ENCODE results near the gene DDR1. TPM values are rescaled to one million over a fixed set of nuclear protein-coding genes. Genes with fewer than 3 reads are reported as not detected.
"Not testable (repeated sequence)": the region's sequence is repeated elsewhere in the genome, so short reads cannot be mapped to it uniquely, and the experiment has no call there.

Gene DDR1
- total RNA-seq, 1 donor from 2014 or later = 128 TPM

DNA sequence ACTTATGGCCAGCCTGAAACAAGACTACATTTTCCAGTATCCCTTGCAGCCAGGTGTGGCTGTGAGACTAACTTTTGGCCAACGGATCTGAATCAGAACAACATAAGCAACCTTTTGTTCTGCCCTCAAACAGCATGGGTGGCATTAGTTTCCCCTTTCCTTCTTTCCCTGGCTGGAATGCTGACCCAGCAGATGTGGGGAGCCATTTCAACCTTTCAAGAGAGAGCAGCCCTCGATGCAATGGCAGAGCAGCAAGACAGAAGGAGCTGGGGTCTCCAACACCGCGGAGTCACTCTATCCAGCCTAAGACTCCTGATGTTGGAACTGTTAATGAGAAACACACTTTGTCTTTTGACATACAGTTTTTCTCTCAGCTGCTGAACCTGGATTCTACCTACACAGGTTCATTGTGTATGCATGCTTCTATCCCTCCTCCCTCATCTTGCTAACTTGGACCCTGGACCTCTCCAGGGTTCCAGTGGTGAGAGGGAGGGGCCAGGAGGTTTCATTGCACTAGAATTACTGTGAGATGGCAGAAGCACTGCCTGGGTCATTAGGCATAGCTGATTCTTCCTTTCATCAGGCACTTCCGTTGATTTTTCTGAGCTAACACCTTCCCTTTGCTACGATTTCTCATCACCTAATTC, 28.8 kb upstream of the DDR1 start:
- TF ChIP-seq, protein P1, sequence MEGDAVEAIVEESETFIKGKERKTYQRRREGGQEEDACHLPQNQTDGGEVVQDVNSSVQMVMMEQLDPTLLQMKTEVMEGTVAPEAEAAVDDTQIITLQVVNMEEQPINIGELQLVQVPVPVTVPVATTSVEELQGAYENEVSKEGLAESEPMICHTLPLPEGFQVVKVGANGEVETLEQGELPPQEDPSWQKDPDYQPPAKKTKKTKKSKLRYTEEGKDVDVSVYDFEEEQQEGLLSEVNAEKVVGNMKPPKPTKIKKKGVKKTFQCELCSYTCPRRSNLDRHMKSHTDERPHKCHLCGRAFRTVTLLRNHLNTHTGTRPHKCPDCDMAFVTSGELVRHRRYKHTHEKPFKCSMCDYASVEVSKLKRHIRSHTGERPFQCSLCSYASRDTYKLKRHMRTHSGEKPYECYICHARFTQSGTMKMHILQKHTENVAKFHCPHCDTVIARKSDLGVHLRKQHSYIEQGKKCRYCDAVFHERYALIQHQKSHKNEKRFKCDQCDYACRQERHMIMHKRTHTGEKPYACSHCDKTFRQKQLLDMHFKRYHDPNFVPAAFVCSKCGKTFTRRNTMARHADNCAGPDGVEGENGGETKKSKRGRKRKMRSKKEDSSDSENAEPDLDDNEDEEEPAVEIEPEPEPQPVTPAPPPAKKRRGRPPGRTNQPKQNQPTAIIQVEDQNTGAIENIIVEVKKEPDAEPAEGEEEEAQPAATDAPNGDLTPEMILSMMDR (conservative IDR thresholded peaks at IDR 0.05; ENCODE audit: low read depth, low read length) = no peak
- DNase-seq (ENCODE audit: low read depth) = no peak
- no peak overlapping the region for H3K4me3 ChIP-seq (ENCODE audit: low read depth, low read length)

DNA sequence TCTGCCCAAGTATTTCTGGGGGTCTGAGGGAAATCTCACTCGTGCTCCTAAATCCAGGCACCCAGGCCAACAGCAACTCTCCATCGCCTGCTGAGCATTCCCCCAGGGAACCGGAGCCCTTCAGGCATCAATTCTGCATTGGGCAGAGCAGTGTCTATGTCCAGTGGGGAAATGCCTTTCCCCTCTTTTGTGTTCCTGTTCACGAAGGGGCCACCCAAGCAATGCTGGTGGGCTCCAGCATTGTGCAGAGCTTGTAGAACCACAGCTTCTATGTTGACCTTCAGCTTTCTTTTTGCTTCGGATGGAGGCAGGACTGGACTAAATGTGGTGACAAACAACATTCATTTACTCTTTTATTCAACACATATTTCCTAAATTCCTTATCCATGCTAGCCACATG, 27.2 kb upstream of the DDR1 start:
- TF ChIP-seq, protein P1 (conservative IDR thresholded peaks at IDR 0.05; ENCODE audit: low read depth, low read length) = no peak
- no peak overlapping the region for H3K4me3 ChIP-seq (ENCODE audit: low read depth, low read length)
- no peak for DNase-seq (ENCODE audit: low read depth)

DNA sequence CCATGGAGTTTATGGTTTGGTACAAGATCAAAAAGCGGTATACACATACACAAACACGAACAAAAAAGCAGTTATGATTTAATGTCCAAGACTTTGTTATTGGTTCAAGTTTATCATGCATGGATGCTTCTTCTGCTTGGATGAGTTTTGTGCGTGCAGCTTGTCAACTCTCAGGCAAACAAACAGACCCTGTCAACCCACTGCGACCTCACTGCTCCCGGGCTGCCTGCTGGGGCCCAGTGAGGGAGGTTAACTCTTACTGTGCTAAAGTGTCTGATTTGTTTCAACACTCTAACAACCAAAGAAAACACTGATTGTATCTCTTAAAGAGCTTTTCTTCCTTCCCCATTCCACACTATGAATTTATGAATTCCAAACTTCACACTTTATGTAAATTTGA, 26.8 kb upstream of the DDR1 start:
- DNase-seq (ENCODE audit: low read depth) = no peak
- H3K4me3 ChIP-seq (ENCODE audit: low read depth, low read length) = no peak overlapping the region
- TF ChIP-seq, protein P1 (conservative IDR thresholded peaks at IDR 0.05; ENCODE audit: low read depth, low read length) = no peak

DNA sequence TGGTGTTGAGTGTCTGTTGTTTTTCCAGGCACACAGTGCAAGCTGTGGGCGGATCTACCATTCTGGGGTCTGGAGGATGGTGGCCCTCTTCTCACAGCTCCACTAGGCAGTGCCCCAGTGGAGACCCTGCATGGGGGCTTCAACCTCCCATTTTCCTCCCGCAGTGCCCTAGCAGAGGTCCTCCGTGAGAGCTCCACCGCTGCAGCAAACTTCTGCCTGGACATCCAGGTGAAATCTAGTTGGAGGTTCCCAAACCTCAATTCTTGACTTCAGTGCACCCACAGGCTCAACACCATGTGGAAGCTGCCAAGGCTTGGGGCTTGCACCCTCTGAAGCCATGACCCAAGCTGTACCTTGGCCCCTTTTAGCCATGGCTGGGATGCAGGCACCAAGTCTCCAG, 24.6 kb upstream of the DDR1 start:
- not testable (repeated sequence) for DNase-seq (ENCODE audit: low read depth)

DNA sequence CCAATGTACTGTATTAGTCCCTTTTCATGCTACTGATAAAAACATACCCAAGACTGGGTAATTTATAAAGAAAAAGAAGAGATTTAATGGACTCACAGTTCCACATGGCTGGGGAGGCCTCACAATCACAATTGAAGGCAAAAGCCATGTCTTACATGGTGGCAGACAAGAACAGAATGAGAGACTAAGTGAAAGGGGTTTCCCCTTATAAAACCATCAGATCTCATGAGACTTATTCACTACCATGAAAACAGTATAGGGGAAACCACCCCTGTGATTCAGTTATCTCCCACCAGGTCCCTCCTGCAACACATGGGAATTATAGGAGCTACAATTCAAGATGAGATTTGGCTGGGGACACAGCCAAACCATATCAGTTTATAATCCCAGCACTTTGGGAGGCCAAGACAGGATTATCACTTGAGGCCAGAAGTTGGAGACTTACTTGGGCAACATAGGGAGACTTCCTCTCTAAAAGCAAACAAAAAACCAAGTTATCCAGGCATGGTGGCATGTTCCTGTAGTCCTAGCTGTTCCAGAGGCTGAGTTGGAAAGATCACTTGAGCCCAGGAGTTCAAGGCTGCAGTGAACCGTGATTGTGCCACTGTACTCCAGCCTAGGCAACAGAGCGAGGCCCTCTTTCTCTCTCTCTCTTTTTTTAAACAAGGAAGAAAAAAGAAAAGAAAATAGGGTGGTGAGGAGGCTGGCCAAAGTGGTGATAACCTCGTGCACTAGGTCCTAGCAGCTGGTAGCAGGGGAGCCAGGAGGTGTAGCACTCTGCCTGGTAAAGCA, 22.9 kb upstream of the DDR1 start:
- H3K4me3 ChIP-seq (ENCODE audit: low read depth, low read length) = no peak overlapping the region
- TF ChIP-seq, protein P1 (conservative IDR thresholded peaks at IDR 0.05; ENCODE audit: low read depth, low read length) = no peak
- DNase-seq (ENCODE audit: low read depth) = no peak

More for the DNA sequence above, 24.6 kb upstream of the DDR1 start:
- H3K4me3 ChIP-seq (ENCODE audit: low read depth, low read length) = not testable (repeated sequence)

DNA sequence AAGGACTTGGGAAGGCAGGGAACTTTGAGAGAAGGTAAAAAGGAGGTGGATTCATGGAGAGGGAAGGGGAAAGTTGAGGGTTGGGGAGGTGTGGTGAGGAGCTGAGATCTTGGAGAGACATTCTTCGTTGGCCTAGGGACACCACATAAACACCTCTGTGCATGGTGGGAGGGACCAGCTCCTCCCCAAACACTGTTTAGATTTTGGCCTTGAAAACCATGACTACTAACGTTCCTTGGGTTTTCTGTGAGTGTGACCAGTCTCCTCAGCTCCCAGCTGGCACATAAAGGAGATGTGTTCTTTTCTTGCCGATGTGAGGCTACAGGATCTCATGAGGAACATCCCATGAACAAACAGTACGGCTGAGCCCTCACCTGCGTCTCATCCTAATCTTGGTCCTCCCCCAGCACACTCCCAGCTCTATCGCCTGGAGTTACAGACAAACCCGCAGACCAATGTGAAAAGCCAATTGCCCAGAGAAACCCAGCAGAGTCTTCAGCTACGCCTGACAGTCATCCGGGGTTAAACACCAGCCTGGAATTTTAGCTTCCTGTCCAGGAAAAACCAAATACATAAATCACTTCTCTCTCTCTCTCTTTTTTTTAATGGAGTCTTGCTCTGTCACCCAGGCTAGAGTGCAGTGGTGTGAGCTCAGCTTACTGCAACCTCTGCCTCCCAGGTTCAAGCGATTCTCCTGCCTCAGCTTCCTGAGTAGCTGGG, 22.0 kb upstream of the DDR1 start:
- no peak overlapping the region for H3K4me3 ChIP-seq (ENCODE audit: low read depth, low read length)
- TF ChIP-seq, protein P1 (conservative IDR thresholded peaks at IDR 0.05; ENCODE audit: low read depth, low read length) = no peak
- no peak for DNase-seq (ENCODE audit: low read depth)

DNA sequence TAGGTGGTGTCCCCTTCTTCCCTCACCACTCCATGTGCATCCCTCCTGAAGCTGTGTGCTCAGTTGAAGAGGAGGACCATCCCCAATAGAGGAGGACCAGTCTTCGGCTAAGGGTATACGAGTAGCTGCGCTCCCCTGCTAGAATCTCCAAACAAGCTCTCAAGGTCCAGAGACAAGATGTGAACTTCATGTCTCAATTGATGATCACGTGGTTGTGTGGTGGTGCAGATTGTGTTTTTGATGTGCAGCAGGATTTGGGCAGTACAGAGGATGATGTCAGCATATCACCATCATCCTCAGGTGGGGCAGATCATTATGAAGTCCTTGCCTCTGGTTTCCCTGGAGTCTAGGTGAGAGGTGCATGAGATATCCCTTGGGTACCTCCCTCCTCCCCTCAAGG, 20.0 kb upstream of the DDR1 start:
- no peak overlapping the region for H3K4me3 ChIP-seq (ENCODE audit: low read depth, low read length)
- TF ChIP-seq, protein P1 (conservative IDR thresholded peaks at IDR 0.05; ENCODE audit: low read depth, low read length) = no peak
- no peak for DNase-seq (ENCODE audit: low read depth)

DNA sequence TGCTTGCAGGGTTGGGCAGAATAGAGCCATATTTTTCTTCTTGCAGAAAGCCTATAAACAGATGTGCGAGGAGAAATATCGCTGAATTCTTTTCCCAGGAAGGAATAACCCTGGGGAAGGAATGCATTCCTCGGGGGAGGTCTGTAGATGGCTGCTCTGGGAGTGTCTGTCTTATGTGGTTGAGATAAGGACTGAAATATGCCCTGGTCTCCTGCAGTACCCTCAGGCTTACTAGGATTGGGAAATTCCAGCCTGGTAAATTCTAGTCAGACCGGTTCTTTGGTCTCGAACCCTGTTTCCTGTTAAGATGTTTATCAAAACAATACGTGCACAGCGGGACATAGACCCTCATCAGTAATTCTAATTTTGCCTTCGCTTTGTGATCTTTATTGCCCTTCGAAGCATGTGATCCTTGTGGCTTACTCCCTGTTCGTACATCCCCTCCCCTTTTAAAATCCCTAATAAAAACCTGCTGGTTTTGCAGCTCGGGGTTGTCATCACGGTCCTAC, 15.0 kb upstream of the DDR1 start:
- not testable (repeated sequence) for H3K4me3 ChIP-seq (ENCODE audit: low read depth, low read length); DNase-seq (ENCODE audit: low read depth)

Measured in epithelial cell of proximal tubule (primary cell).